Thymus (tissue), 11 donors: ENCODE measurements around the gene CHST13. TPM values are rescaled to one million over a fixed set of nuclear protein-coding genes. Genes with fewer than 3 reads are reported as not detected.

Experiments
- DNase-seq, 9 donors: peaks; one replicate each; pipeline ENCODE4 v3.0.0-alpha.2; 2013; ENCODE audit warnings: low spot score in 9 of 9, low read depth in 6 of 9, missing footprints in 1 of 9
- H3K27ac ChIP-seq, 2 donors: one replicate each; pipeline ENCODE4 v1.5.1; 2013; ENCODE audit warnings: control low read depth in 1 of 2, low read depth in 1 of 2, low read length in 1 of 2, mild to moderate bottlenecking in 1 of 2, moderate library complexity in 1 of 2
- H3K27me3 ChIP-seq, 2 donors: one replicate each; pipeline ENCODE4 v1.5.1; 2013; ENCODE audit warnings: low read length in 1 of 2; ENCODE audit not compliant: control insufficient read depth in 2 of 2, insufficient read depth in 1 of 2
- H3K36me3 ChIP-seq, 2 donors: one replicate each; pipeline ENCODE4 v1.5.1; 2013; ENCODE audit warnings: low read length in 1 of 2, mild to moderate bottlenecking in 1 of 2, moderate library complexity in 1 of 2; ENCODE audit not compliant: control insufficient read depth in 2 of 2, insufficient read depth in 2 of 2
- H3K4me1 ChIP-seq, 2 donors: one replicate each; pipeline ENCODE4 v1.5.1; 2013; ENCODE audit warnings: low read length in 2 of 2; ENCODE audit not compliant: control insufficient read depth in 2 of 2, insufficient read depth in 2 of 2
- H3K4me3 ChIP-seq, 2 donors: one replicate each; pipeline ENCODE4 v1.5.1; 2013; ENCODE audit warnings: low read length in 2 of 2, control low read depth in 1 of 2, mild to moderate bottlenecking in 1 of 2
- H3K9me3 ChIP-seq, 2 donors: one replicate each; pipeline ENCODE4 v1.5.1; 2013; ENCODE audit warnings: low read length in 1 of 2, mild to moderate bottlenecking in 1 of 2; ENCODE audit not compliant: control insufficient read depth in 2 of 2, insufficient read depth in 1 of 2
- WGBS: extraction: QIAGEN DNeasy Blood & Tissue Kit; methylation state at CpG from one replicate; pipeline ENCODE4 v1.1.7; 2013; 5-methylcytosine and 5-hydroxymethylcytosine counted together
- polyA plus RNA-seq: library from polyadenylated mRNA; stranded (reverse); fragments of 200-250 nt; gene quantifications from one replicate; pipeline ENCODE4 v1.2.3, GENCODE V29; 2013
- total RNA-seq: library from RNA; stranded (reverse); fragments of 120-200 nt; gene quantifications from one replicate; pipeline ENCODE4 v1.2.4, GENCODE V29; 2013
- donor health status: healthy.

Gene CHST13
- total and polyA plus RNA-seq, 2 donors, result 0.38 to 0.39 TPM

GRCh38 chr3:126480206-126480605, 43.7 kb upstream of the CHST13 start:
- Histone ChIP-seq H3K36me3 (no peaks in the 10 kb centered on the region), H3K27me3 (no peaks in the 10 kb centered on the region), H3K27ac (no peak overlapping the region), H3K9me3 (no peaks in the 10 kb centered on the region), H3K4me3 (no peak overlapping the region), H3K4me1 (peaks cover 5 to 12% of the 10 kb centered on the region in 2 donors)
- 85% methylated on average over 5 of the region's 5 CpGs for WGBS
- no peak for DNase-seq

- H3K9me3 ChIP-seq, result no peaks in the 10 kb centered on the region
- H3K36me3 ChIP-seq, result no peaks in the 10 kb centered on the region
- DNase-seq, result no peak
- peaks cover 5 to 12% of the 10 kb centered on the region in 2 donors for H3K4me1 ChIP-seq
- 92% methylated on average over 8 of the region's 8 CpGs for WGBS
- no peaks in the 10 kb centered on the region for H3K27me3 ChIP-seq
- H3K27ac ChIP-seq, result no peak overlapping the region
- no peak overlapping the region for H3K4me3 ChIP-seq
Measured at GRCh38 chr3:126480861-126481260, 43.1 kb upstream of the CHST13 start.

GRCh38 chr3:126481808-126482502, 42.0 kb upstream of the CHST13 start:
- Histone ChIP-seq H3K4me3 (no peak overlapping the region), H3K27me3 (no peaks in the 10 kb centered on the region), H3K27ac (no peak overlapping the region), H3K9me3 (no peaks in the 10 kb centered on the region), H3K4me1 (peaks cover 0 to 10% of the 10 kb centered on the region in 2 donors), H3K36me3 (no peaks in the 10 kb centered on the region)
- WGBS, result 95% methylated on average over 16 of the region's 16 CpGs
- DNase-seq, result no peak

- no peaks in the 10 kb centered on the region for H3K9me3 ChIP-seq
- peaks cover 3 to 17% of the 10 kb centered on the region in 2 donors for H3K4me1 ChIP-seq
- H3K36me3 ChIP-seq, result no peaks in the 10 kb centered on the region
- H3K4me3 ChIP-seq, result no peak overlapping the region
- no peaks in the 10 kb centered on the region for H3K27me3 ChIP-seq
- no peak for DNase-seq
- no peak overlapping the region for H3K27ac ChIP-seq
- 97% methylated on average over 15 of the region's 15 CpGs for WGBS
Measured at GRCh38 chr3:126482503-126483255, 41.3 kb upstream of the CHST13 start.

- 94% methylated on average over 14 of the region's 14 CpGs for WGBS
- Histone ChIP-seq H3K36me3 (no peaks in the 10 kb centered on the region), H3K4me3 (no peak overlapping the region), H3K4me1 (peaks cover 3 to 24% of the 10 kb centered on the region in 2 donors), H3K27ac (no peak overlapping the region), H3K27me3 (no peaks in the 10 kb centered on the region), H3K9me3 (no peaks in the 10 kb centered on the region)
- no peak for DNase-seq
Measured at GRCh38 chr3:126483321-126483761, 40.6 kb upstream of the CHST13 start.

GRCh38 chr3:126484148-126484547, 39.8 kb upstream of the CHST13 start:
- WGBS, result 92% methylated on average over 3 of the region's 3 CpGs
- no peak overlapping the region for H3K27ac ChIP-seq
- no peak overlapping the region for H3K4me3 ChIP-seq
- H3K4me1 ChIP-seq, result peaks cover 3 to 28% of the 10 kb centered on the region in 2 donors
- H3K27me3 ChIP-seq, result no peaks in the 10 kb centered on the region
- no peaks in the 10 kb centered on the region for H3K9me3 ChIP-seq
- H3K36me3 ChIP-seq, result no peaks in the 10 kb centered on the region
- no peak for DNase-seq

- no peak overlapping the region for H3K4me3 ChIP-seq
- no peak overlapping the region for H3K27ac ChIP-seq
- no peaks in the 10 kb centered on the region for H3K9me3 ChIP-seq
- 91% methylated on average over 3 of the region's 3 CpGs for WGBS
- H3K4me1 ChIP-seq, result peaks cover 3 to 28% of the 10 kb centered on the region in 2 donors
- no peaks in the 10 kb centered on the region for H3K36me3 ChIP-seq
- no peak for DNase-seq
- no peaks in the 10 kb centered on the region for H3K27me3 ChIP-seq
Measured at GRCh38 chr3:126484662-126485061, 39.3 kb upstream of the CHST13 start.

GRCh38 chr3:126485176-126485897, 38.6 kb upstream of the CHST13 start:
- Histone ChIP-seq H3K4me3 (no peak overlapping the region), H3K27ac (no peak overlapping the region), H3K9me3 (no peaks in the 10 kb centered on the region), H3K36me3 (no peaks in the 10 kb centered on the region), H3K27me3 (no peaks in the 10 kb centered on the region), H3K4me1 (peaks cover 3 to 29% of the 10 kb centered on the region in 2 donors)
- no peak for DNase-seq
- WGBS, result 88% methylated on average over 8 of the region's 8 CpGs

- H3K27ac ChIP-seq, result no peak overlapping the region
- whole genome bisulfite sequencing, result over 99% methylated on average over 9 of the region's 9 CpGs
- no peaks in the 10 kb centered on the region for H3K9me3 ChIP-seq
- H3K4me3 ChIP-seq, result no peak overlapping the region
- H3K4me1 ChIP-seq, result peaks cover 3 to 35% of the 10 kb centered on the region in 2 donors
- H3K36me3 ChIP-seq, result no peaks in the 10 kb centered on the region
- DNase-seq, result no peak
- H3K27me3 ChIP-seq, result no peaks in the 10 kb centered on the region
Measured at GRCh38 chr3:126485956-126486355, 38.0 kb upstream of the CHST13 start.
